ENCODE data around the gene EYA3.

Gene EYA3

GRCh38 chr1:28112388-28113241 lies 24.2 kb upstream of the EYA3 start:
- TF ChIP-seq CTCF (IDR thresholded peaks at IDR 0.05; ENCODE audit: low read length, missing control alignments), result peak; percentile 21
- DNase-seq (ENCODE audit: low read depth), result peak; percentile 55
- no peak overlapping the region for H3K4me3 ChIP-seq (replicated peaks; ENCODE audit: low read depth, low read length)

- H3K4me3 ChIP-seq (replicated peaks; ENCODE audit: low read depth, low read length), result no peak overlapping the region
- TF ChIP-seq CTCF (IDR thresholded peaks at IDR 0.05; ENCODE audit: low read length, missing control alignments), result no peak
Observed at GRCh38 chr1:28111157-28111556, 22.7 kb upstream of the EYA3 start.

GRCh38 chr1:28110555-28110954 lies 22.1 kb upstream of the EYA3 start:
- no peak overlapping the region for H3K4me3 ChIP-seq (replicated peaks; ENCODE audit: low read depth, low read length)
- peak; percentile 47 for DNase-seq (ENCODE audit: low read depth)
- TF ChIP-seq CTCF (IDR thresholded peaks at IDR 0.05; ENCODE audit: low read length, missing control alignments), result no peak

More at GRCh38 chr1:28111157-28111556, 22.7 kb upstream of the EYA3 start:
- DNase-seq (ENCODE audit: low read depth), result no peak

- TF ChIP-seq CTCF (IDR thresholded peaks at IDR 0.05; ENCODE audit: low read length, missing control alignments), result no peak
- no peak overlapping the region for H3K4me3 ChIP-seq (replicated peaks; ENCODE audit: low read depth, low read length)
- no peak for DNase-seq (ENCODE audit: low read depth)
Observed at GRCh38 chr1:28109639-28110038, 21.2 kb upstream of the EYA3 start.

GRCh38 chr1:28108001-28108400 lies 19.6 kb upstream of the EYA3 start:
- no peak for TF ChIP-seq CTCF (IDR thresholded peaks at IDR 0.05; ENCODE audit: low read length, missing control alignments)
- no peak for DNase-seq (ENCODE audit: low read depth)
- H3K4me3 ChIP-seq (replicated peaks; ENCODE audit: low read depth, low read length), result no peak overlapping the region

- no peak for TF ChIP-seq CTCF (IDR thresholded peaks at IDR 0.05; ENCODE audit: low read length, missing control alignments)
- H3K4me3 ChIP-seq (replicated peaks; ENCODE audit: low read depth, low read length), result peak overlapping the region; percentile 15
- DNase-seq (ENCODE audit: low read depth), result peak; percentile 61
Observed at GRCh38 chr1:28104866-28105467, 16.6 kb upstream of the EYA3 start.

Data from fibroblast of pulmonary artery (primary cell).